Smooth muscle cell (in vitro differentiated cells): ENCODE results near the gene PODN. TPM values are rescaled to one million over a fixed set of nuclear protein-coding genes. Genes with fewer than 3 reads are reported as not detected.

Experiments used
- DNase-seq: peaks from one replicate; lab custom pipeline; 2025; ENCODE audit not compliant: unreplicated experiment; lab: John Stamatoyannopoulos, UW
- H2AFZ ChIP-seq: fragments of 200-600 bp; sonication (generic); 2 replicates; pipeline ENCODE4 v1.6.0; 2016; ENCODE audit warnings: antibody characterized with exemption, low read depth, mild to moderate bottlenecking
- H3F3A ChIP-seq: fragments of 200-600 bp; sonication (generic); 2 replicates; pipeline ENCODE4 v1.6.0; 2017; ENCODE audit warnings: antibody characterized with exemption, low read depth
- H3K27ac ChIP-seq: fragments of 200-600 bp; sonication (generic); 2 replicates; pipeline ENCODE4 v1.5.1; 2016; ENCODE audit warnings: low read depth, mild to moderate bottlenecking
- H3K27me3 ChIP-seq: fragments of 200-600 bp; sonication (generic); 2 replicates; pipeline ENCODE4 v1.6.1; 2016; ENCODE audit warnings: low read depth, mild to moderate bottlenecking
- H3K36me3 ChIP-seq: fragments of 200-600 bp; sonication (generic); 2 replicates; pipeline ENCODE4 v1.5.1; 2016; ENCODE audit warnings: low read depth
- H3K4me1 ChIP-seq: fragments of 200-600 bp; sonication (generic); 2 replicates; pipeline ENCODE4 v1.5.1; 2016; ENCODE audit warnings: low read depth
- H3K4me2 ChIP-seq: fragments of 200-600 bp; sonication (generic); 2 replicates; pipeline ENCODE4 v1.6.0; 2016; ENCODE audit warnings: mild to moderate bottlenecking
- H3K4me3 ChIP-seq: fragments of 200-600 bp; sonication (generic); 2 replicates; pipeline ENCODE4 v1.5.1; 2016; ENCODE audit warnings: mild to moderate bottlenecking
- H3K79me2 ChIP-seq: fragments of 200-600 bp; sonication (generic); 2 replicates; pipeline ENCODE4 v1.6.0; 2016; ENCODE audit warnings: low read depth, mild to moderate bottlenecking
- H3K9ac ChIP-seq: fragments of 200-600 bp; sonication (generic); 2 replicates; pipeline ENCODE4 v1.6.0; 2016; ENCODE audit warnings: low read depth
- H3K9me3 ChIP-seq: fragments of 200-600 bp; sonication (generic); replicated peaks from 2 replicates; pipeline ENCODE4 v1.5.1; 2016; ENCODE audit warnings: low read depth
- H4K20me1 ChIP-seq: fragments of 200-600 bp; sonication (generic); 2 replicates; pipeline ENCODE4 v1.6.0; 2016; ENCODE audit warnings: low read depth
- WGBS: methylation state at CpG from one replicate; pipeline ENCODE4 v1.1.7; 2016; ENCODE audit warnings: low lambda C conversion rate; 5-methylcytosine and 5-hydroxymethylcytosine counted together
- polyA plus RNA-seq: library from polyadenylated mRNA; unstranded; fragments of >200 nt; fragmentation: Nextera tagmentation; extraction: Ambion mirVana; gene quantifications from 2 replicates; pipeline ENCODE4 v1.2.1, GENCODE V29; 2016
- total RNA-seq: library from RNA; depleted of rRNA; stranded (reverse); fragments of >200 nt; gene quantifications from 2 replicates; pipeline ENCODE4 v1.2.3, GENCODE V29; 2014
- TF ChIP-seq, protein P1 (sequence below): fragments of 200-600 bp; sonication (generic); IDR thresholded peaks from 2 replicates; pipeline ENCODE4 v1.5.1; 2017; ENCODE audit warnings: borderline replicate concordance, mild to moderate bottlenecking, antibody characterized with exemption; ENCODE audit not compliant: insufficient read depth, poor library complexity, severe bottlenecking

Gene PODN
- total and polyA plus RNA-seq, 2 experiments from 2014 or later, result 0.27 to 0.45 TPM

DNA sequence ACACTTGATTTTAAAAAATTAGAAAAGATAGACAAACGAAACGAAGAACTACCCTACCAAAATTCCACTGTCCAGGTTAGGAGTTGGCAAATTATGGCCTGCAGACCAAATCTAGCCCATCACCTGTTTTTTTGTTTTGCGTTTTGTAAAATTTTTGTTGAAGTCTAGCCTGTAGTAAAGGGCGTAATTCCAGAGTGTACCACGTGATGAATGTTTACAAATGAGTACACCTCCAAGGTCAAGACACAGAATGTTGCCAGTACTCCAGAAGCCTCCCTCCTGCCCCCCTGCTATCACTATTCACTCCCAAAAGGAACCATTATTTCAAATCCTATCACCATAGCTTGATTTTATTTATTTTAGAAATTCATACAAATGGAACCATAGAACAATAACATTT, 17.1 kb upstream of the PODN start:
- no peak overlapping the region for H2AFZ ChIP-seq
- H3K9me3 ChIP-seq, result no peaks in the 10 kb centered on the region
- H3K36me3 ChIP-seq, result no peaks in the 10 kb centered on the region
- H3F3A ChIP-seq, result no peaks in the 10 kb centered on the region
- no peak for DNase-seq
- H3K4me1 ChIP-seq, result peaks cover 3% of the 10 kb centered on the region
- H4K20me1 ChIP-seq, result peaks cover 22% of the 10 kb centered on the region
- H3K79me2 ChIP-seq, result no peaks in the 10 kb centered on the region
- 97% methylated on average over 5 of the region's 5 CpGs for WGBS
- no peak overlapping the region for H3K4me2 ChIP-seq
- H3K4me3 ChIP-seq, result no peak overlapping the region
- TF ChIP-seq, protein P1, sequence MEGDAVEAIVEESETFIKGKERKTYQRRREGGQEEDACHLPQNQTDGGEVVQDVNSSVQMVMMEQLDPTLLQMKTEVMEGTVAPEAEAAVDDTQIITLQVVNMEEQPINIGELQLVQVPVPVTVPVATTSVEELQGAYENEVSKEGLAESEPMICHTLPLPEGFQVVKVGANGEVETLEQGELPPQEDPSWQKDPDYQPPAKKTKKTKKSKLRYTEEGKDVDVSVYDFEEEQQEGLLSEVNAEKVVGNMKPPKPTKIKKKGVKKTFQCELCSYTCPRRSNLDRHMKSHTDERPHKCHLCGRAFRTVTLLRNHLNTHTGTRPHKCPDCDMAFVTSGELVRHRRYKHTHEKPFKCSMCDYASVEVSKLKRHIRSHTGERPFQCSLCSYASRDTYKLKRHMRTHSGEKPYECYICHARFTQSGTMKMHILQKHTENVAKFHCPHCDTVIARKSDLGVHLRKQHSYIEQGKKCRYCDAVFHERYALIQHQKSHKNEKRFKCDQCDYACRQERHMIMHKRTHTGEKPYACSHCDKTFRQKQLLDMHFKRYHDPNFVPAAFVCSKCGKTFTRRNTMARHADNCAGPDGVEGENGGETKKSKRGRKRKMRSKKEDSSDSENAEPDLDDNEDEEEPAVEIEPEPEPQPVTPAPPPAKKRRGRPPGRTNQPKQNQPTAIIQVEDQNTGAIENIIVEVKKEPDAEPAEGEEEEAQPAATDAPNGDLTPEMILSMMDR, result no peak
- H3K9ac ChIP-seq, result no peak overlapping the region
- no peak overlapping the region for H3K27ac ChIP-seq
- H3K27me3 ChIP-seq, result no peaks in the 10 kb centered on the region

DNA sequence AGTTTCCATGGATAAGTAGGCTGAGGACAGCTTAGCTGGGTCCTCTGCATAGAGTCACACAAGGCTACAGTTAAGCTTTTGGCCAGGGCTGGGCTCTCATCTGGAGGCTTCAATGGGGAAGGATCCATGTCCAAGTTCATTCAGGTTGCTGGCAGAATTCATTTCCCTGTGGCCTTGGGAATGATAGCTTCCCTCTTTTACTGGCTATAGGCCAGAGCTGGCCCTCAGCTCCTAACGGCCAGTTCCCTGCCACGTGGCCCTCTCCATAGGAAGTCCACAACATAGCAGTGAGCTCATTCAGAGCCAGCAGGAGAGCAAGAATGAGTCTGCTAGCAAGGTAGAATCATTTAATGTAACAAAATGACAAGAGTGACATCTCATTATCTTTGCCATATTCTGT, 15.1 kb upstream of the PODN start:
- no peak overlapping the region for H3K4me2 ChIP-seq
- TF ChIP-seq, protein P1, result no peak
- no peak overlapping the region for H3K4me3 ChIP-seq
- no peaks in the 10 kb centered on the region for H3K9me3 ChIP-seq
- no peak overlapping the region for H3K27ac ChIP-seq
- H4K20me1 ChIP-seq, result peaks cover 22% of the 10 kb centered on the region
- no peak for DNase-seq
- no peaks in the 10 kb centered on the region for H3K36me3 ChIP-seq
- no peaks in the 10 kb centered on the region for H3F3A ChIP-seq
- H3K27me3 ChIP-seq, result no peaks in the 10 kb centered on the region
- peaks cover 3% of the 10 kb centered on the region for H3K4me1 ChIP-seq
- H3K9ac ChIP-seq, result no peak overlapping the region
- H2AFZ ChIP-seq, result no peak overlapping the region
- WGBS, result 51% methylated on average over 2 of the region's 2 CpGs
- H3K79me2 ChIP-seq, result no peaks in the 10 kb centered on the region

DNA sequence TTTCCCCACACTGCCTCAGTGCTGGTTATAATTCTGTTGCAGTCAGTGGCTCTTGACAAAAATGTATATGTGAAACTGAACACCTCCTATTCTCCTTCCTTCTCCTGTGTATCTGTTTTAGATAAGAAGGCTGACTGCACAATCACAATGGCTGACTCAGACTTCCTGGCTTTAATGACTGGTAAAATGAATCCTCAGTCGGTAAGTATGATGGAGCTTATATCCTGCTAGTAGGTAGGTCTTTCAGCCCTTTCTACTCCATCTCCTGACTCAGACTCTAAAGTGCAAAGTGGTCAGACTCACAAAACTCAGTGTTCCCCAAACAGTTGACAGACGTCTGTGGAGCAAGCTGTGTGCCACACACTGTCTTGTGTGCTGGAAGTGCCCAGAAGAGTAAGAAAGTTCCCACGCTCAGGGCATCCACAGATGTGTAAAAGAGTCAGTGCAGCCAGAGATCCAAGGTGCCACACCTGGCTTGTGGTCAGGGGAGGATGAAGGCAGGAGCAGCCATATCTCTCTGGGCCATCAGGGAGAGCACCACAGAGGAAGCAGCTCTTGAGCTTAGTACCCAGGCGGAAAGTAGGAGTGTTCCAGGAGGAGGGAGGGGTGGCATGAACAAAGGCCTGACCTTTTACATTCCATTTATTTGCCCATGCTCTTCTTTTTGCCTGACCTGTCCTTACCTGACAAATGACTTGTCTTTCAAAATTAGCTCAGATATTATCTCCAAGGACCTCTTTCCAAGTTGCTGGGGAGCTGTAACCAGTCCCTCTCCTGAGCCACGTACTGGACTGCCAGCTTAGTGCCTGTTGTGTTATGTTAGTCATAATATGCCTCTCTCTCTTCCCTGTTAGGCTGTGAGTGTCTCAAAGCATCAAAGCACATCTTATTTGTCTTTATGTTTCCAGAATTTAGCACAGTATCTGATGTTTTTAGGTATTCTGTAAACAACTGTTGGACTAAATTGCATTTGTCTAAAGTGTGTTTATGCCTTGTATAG, 14.0 kb upstream of the PODN start:
- no peak overlapping the region for H3K27ac ChIP-seq
- no peak overlapping the region for H3K4me2 ChIP-seq
- 61% methylated on average over 5 of the region's 5 CpGs for WGBS

More for the DNA sequence above, 14.0 kb upstream of the PODN start:
- peaks cover 3% of the 10 kb centered on the region for H3K4me1 ChIP-seq
- H3K9ac ChIP-seq, result no peak overlapping the region
- no peak overlapping the region for H3K4me3 ChIP-seq
- DNase-seq, result no peak
- no peaks in the 10 kb centered on the region for H3K36me3 ChIP-seq
- TF ChIP-seq, protein P1, result no peak
- no peak overlapping the region for H2AFZ ChIP-seq
- no peaks in the 10 kb centered on the region for H3K79me2 ChIP-seq
- H3K9me3 ChIP-seq, result no peaks in the 10 kb centered on the region
- no peaks in the 10 kb centered on the region for H3F3A ChIP-seq
- peaks cover 22% of the 10 kb centered on the region for H4K20me1 ChIP-seq
- H3K27me3 ChIP-seq, result no peaks in the 10 kb centered on the region
